SK-N-SH (cell line): ENCODE measurements around the gene S1PR2.

Experiments
- CHD2 ChIP-seq: fragments of 150-350 bp; IDR thresholded peaks from 2 replicates; pipeline ENCODE4 v1.6.1; 2018; ENCODE audit warnings: low read length; ENCODE audit not compliant: partially characterized antibody
- CTCF ChIP-seq: fragments of 200-600 bp; sonication (generic); IDR thresholded peaks from 2 replicates; pipeline ENCODE4 v1.6.1; 2017; ENCODE audit warnings: antibody characterized with exemption, mild to moderate bottlenecking, moderate library complexity
- EP300 ChIP-seq, 2 experiments: IDR thresholded peaks; 2 replicates each; pipeline versions ENCODE4 v1.4.0 to v1.6.1; 2012; ENCODE audit warnings: borderline replicate concordance in 1 of 2, low read depth in 1 of 2, low read length in 1 of 2
- IRF3 ChIP-seq: fragments of 150-350 bp; IDR thresholded peaks from 2 replicates; pipeline ENCODE4 v1.6.1; 2016; ENCODE audit warnings: mild to moderate bottlenecking, low read depth, low read length
- MXI1 ChIP-seq: IDR thresholded peaks from 2 replicates; pipeline ENCODE4 v1.6.1; 2012; ENCODE audit warnings: mild to moderate bottlenecking, low read depth, low read length, improper control_type of control experiment
- POLR2AphosphoS5 ChIP-seq: IDR thresholded peaks from 2 replicates; pipeline ENCODE4 v1.6.1; 2012; ENCODE audit warnings: low read depth, low read length
- TAF1 ChIP-seq: IDR thresholded peaks from 2 replicates; pipeline ENCODE4 v1.6.1; 2012; ENCODE audit warnings: low read depth, mild to moderate bottlenecking, low read length, moderate library complexity, borderline replicate concordance
- YY1 ChIP-seq: IDR thresholded peaks from 2 replicates; pipeline ENCODE4 v1.4.0; 2012; ENCODE audit warnings: low read depth, mild to moderate bottlenecking
- ZBTB33 ChIP-seq: IDR thresholded peaks from 2 replicates; pipeline ENCODE4 v1.4.0; 2012; ENCODE audit warnings: low read depth, borderline replicate concordance
- TF ChIP-seq, protein P1 (sequence below): IDR thresholded peaks from 2 replicates; pipeline ENCODE4; 2012
- TF ChIP-seq, protein P2 (sequence below): fragments of 150-350 bp; IDR thresholded peaks from 2 replicates; pipeline ENCODE4 v1.6.1; 2017; ENCODE audit warnings: antibody characterized with exemption, low read length, low read depth, borderline replicate concordance

- TF ChIP-seq CHD2 (no peak), YY1 (no peak), TAF1 (no peak), IRF3 (no peak), EP300 (IDR thresholded peaks at IDR 0.05; ENCODE audit: borderline replicate concordance in 1 of 2, low read depth in 1 of 2, low read length in 1 of 2) (no peak), CTCF (no peak), MXI1 (no peak), ZBTB33 (no peak), POLR2AphosphoS5 (no peak)
- TF ChIP-seq, protein P1, sequence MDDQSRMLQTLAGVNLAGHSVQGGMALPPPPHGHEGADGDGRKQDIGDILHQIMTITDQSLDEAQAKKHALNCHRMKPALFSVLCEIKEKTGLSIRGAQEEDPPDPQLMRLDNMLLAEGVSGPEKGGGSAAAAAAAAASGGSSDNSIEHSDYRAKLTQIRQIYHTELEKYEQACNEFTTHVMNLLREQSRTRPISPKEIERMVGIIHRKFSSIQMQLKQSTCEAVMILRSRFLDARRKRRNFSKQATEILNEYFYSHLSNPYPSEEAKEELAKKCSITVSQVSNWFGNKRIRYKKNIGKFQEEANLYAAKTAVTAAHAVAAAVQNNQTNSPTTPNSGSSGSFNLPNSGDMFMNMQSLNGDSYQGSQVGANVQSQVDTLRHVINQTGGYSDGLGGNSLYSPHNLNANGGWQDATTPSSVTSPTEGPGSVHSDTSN = no peak
- TF ChIP-seq, protein P2, sequence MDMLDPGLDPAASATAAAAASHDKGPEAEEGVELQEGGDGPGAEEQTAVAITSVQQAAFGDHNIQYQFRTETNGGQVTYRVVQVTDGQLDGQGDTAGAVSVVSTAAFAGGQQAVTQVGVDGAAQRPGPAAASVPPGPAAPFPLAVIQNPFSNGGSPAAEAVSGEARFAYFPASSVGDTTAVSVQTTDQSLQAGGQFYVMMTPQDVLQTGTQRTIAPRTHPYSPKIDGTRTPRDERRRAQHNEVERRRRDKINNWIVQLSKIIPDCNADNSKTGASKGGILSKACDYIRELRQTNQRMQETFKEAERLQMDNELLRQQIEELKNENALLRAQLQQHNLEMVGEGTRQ = no peak
Observed at GRCh38 chr19:10277795-10278589, 46.9 kb upstream of the S1PR2 start.
